Activated CD4-positive, alpha-beta T cell treated with anti-CD3 and anti-CD28 coated beads for 48 hours (primary cell): ENCODE measurements around the gene KCNF1.
A peak's percentile ranks its signal among the peaks of the same experiment; 100 is the strongest.
"Not testable (repeated sequence)": the region's sequence is repeated elsewhere in the genome, so short reads cannot be mapped to it uniquely, and the experiment has no call there.

ENCODE experiments used
- DNase-seq: peaks from one replicate; pipeline ENCODE4 v3.0.0-alpha.2; 2020

Gene KCNF1

GRCh38 chr2:10947005-10947440, 35.3 kb downstream of the KCNF1 start:
- peak; percentile 13 for DNase-seq

GRCh38 chr2:10947446-10948187, 35.9 kb downstream of the KCNF1 start:
- no peak for DNase-seq

- no peak for DNase-seq
Observed at GRCh38 chr2:10948188-10948564, 36.4 kb downstream of the KCNF1 start.

DNA sequence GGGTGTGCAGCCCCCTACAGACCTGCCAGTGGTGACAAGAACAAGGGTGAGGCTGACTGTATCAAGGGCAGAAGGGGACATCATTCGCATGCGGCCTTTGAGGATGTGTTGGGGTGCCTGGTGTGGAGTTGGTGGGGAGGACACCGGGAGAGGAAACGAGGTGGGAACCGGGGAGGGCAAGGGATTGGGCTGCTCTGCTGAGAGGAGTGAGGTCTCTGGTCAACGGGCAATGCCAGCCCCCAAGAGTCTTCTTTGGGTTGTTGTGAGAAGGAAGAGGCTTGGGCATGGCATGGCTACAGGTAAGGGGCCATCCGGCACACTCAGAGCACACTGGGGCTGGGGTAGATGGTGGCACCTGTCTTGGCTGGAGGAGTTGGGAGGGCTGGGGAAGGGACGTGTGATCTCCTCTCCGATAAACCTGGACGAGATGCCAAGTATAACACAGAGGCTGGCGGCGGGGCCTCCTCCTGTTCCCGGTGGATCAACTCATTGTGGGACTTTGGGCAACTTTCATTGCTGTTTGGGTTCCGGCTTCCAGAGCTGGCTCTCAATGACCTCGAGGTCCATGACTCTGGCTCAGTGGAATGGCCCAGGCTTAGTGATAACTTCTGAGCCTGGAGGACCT, 37.0 kb downstream of the KCNF1 start:
- no peak for DNase-seq

DNA sequence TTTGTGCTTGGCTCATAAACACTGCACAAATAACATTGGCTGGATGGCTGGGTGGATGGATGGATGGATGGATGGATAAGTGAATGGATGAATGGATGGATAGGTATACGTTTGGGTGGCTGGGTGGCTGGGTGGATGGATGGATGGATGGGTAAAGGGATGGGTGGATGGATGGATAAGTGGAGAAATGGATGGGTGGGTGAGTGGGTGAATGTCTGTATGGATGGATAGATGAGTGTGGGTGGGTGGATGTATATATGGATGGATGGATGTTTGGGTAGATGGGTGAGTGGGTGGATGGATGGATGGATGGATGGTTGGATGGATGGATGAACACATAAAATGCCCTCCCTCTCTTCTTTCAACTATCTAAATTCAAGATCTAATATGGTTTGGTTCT, 38.1 kb downstream of the KCNF1 start:
- no peak for DNase-seq

GRCh38 chr2:10951558-10952414, 40.1 kb downstream of the KCNF1 start:
- DNase-seq: no peak

DNA sequence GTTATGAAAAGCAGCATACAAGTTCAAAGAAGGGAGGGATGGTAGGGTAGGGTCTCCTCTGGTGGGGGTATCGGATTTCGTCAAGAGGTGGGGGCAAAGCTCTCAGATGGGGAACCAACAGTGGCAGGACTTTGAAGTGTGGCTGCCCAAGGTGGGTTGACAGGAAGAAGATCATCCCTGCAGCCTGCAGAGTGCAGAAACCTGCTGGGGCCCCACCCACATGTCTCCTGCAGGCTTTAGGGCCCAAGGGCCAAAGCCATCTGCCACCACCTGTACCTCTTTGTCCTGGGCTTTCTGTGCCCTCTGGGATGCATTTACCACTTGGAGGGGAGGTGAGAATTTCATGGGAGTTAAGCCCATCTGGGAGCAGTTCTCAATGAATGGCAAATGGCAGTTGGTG, 42.7 kb downstream of the KCNF1 start:
- no peak for DNase-seq

DNA sequence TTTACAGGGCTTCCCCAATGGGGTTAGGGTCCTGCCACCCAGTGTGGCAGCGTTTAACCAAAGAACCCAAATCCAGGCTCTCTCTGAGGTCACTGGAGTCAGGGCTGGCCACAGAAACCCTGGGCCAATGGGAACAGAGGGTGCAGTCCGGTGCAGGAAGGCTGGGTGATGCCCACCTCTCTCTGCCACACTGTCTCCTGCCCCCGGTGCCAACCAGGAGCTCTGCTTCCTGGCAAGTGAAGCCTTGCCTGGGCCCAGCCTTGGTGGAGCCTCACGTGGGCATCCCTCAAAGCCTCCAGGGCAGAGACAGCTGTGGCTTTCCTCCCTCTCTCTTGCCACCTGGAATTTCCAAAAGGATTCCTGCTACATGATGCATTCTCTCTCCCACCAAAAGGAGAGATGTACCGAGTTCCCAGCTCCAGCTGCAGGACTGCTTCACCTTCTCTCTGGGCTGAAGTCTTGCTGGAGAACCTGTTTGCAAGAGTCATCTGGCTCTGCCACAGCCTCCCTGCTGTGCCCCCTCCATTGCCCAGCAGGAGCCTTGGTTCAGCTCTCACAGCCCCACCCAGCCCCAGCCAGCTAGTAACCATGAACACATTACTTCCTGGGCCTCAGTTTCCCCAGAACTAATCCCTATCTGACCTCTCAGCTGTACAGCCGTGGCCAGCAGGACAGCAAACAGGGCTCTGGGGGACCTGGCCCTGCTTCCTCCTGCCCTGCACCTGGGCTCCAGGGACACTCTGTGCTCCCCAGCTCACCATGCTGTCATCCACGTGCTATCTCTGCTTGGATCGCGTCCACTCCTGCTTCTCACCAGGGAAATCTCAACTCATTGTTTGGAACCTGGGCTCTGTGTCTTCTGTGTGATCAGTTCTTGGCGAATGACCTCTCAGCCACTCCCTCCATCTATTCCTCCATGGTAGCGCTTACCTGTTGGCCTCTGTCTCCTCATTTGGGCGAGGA, 43.4 kb downstream of the KCNF1 start:
- no peak for DNase-seq

DNA sequence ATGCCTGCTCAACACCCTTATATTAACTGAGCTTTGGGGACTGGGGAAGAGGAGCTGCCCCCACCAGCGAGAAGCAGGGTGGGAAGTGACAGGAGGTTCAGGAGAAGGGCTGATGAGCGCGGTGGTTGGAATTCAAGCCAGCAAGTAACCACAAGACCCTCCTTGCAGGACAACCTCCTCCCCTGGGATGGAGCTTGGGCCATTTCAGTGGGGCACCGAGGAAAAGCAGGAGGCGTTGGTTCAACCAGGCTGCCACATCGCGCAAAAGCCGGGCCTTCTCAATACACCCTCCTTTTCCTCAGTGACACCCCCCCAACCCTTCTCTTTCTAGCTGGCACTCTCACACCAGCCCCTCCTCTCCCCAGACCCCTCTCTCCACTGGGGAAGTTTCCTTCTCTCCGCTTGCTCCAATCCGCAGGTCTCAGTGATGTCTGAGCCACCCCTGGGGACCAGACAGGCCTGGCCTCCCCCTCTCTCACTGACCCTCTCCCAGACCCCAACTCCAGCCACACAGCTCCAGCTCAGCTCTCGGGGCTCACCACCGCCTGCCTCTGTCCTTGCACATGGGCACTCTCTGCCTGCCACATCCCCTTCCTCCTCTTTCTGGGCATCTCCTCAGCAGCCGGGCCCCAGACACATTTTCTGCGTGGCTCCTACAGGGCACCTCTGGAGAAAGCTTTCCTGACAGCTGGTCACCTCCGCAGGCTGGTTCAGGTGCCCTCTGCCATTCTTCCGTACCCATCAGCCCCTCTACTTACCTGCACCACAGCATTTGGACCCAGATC, 44.5 kb downstream of the KCNF1 start:
- no peak for DNase-seq

GRCh38 chr2:10957391-10957790, 45.7 kb downstream of the KCNF1 start:
- DNase-seq: no peak

- not testable (repeated sequence) for DNase-seq
Observed at GRCh38 chr2:10958452-10958851, 46.7 kb downstream of the KCNF1 start.

- no peak for DNase-seq
Observed at GRCh38 chr2:10960606-10961489, 49.1 kb downstream of the KCNF1 start.

DNA sequence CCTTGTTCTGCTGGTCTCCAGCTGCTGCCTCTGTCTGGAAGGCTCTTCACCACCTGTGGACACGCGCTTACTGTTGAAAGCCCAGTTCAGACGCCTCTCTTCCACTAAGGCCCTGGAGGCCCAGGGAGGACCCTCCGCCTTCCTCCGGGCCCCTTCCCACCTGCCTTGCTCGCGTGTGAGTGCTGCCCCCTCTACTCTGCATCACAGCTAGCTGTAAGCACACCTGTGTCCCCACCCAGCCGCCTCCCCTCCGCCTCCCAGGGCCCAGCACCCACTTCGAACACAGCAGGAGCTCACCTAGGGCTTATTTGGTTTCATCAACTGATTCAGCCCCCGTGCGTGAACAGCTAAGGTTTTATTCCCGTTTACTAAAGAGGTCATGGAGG, 49.7 kb downstream of the KCNF1 start:
- no peak for DNase-seq

GRCh38 chr2:10962004-10962403, 50.3 kb downstream of the KCNF1 start:
- no peak for DNase-seq

DNA sequence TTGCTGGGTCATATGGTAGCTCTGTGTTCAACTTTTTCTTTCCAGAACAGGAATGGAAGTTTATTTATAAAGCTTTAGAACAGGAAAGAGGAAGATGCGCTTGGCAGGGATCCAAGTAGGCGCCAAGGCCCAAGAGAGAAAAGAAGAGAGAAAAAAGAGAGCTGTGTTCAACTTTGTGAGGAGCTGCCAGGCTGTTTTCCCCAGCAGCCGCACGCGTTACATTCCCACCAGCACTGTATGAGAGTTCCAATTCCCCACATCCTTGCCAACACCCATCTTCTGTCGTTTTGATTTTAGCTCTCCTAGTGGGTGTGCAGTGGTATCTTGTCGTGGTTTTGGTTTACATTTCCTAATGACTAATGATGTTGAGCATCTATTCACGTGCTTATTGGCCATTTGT, 51.4 kb downstream of the KCNF1 start:
- DNase-seq: no peak
